Measurements from ENCODE around the gene NPPB.

The NPPB gene

DNA sequence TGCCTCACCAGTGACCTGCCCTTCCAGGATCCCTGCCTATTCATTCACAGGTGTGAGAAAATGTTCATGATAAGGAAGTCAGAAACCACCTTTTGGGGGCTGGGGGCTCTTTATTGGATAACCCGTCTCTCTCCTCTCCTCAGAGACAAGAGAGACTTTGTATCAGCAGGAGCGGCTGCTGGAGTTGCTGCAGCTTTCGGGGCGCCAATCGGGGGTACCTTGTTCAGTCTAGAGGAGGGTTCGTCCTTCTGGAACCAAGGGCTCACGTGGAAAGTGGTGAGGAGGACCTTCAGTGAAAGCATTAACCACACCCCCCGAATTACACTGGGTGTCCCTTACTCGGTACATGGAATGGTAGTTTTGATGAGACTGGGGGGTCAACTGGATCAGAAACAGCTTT is 31.8 kb downstream of the NPPB start:
- no peak overlapping the region for H3K9ac ChIP-seq (ENCODE audit: low read depth, low read length, poor library complexity, severe bottlenecking)
- TF ChIP-seq EZH2phosphoT487 (IDR thresholded peaks at IDR 0.05; ENCODE audit: borderline replicate concordance) (no peak), CTCF (conservative IDR thresholded peaks at IDR 0.05; ENCODE audit: low read length) (no peak)
- no peaks in the 10 kb centered on the region for H3K79me2 ChIP-seq (ENCODE audit: insufficient read depth, low read length)
- no peak overlapping the region for H3K4me3 ChIP-seq (ENCODE audit: low read length, poor library complexity, severe bottlenecking)
- no peaks in the 10 kb centered on the region for H3K9me2 ChIP-seq (replicated peaks; ENCODE audit: low read depth, low read length)
- H3K4me2 ChIP-seq (ENCODE audit: low read depth, low read length, poor library complexity, severe bottlenecking): no peak overlapping the region
- no peak overlapping the region for H2AFZ ChIP-seq (ENCODE audit: low read length)
- H3F3A ChIP-seq (ENCODE audit: low read depth): no peaks in the 10 kb centered on the region
- no peaks in the 10 kb centered on the region for H3K9me3 ChIP-seq (ENCODE audit: insufficient read depth, low read depth, low read length)
- H3K36me3 ChIP-seq (ENCODE audit: insufficient read depth, low read length): peaks cover 72% of the 10 kb centered on the region; the same call in 1 of the 2 replicates
- no peaks in the 10 kb centered on the region for H3K4me1 ChIP-seq (ENCODE audit: insufficient read depth, low read length, poor library complexity, severe bottlenecking)
- H4K20me1 ChIP-seq (ENCODE audit: insufficient read depth, low read length, poor library complexity, severe bottlenecking): no peaks in the 10 kb centered on the region
- no peaks in the 10 kb centered on the region for H3K27me3 ChIP-seq (ENCODE audit: insufficient read depth, low read length, poor library complexity, severe bottlenecking)

GRCh38 chr1:11825131-11825530 is 33.6 kb downstream of the NPPB start:
- no peaks in the 10 kb centered on the region for H4K20me1 ChIP-seq (ENCODE audit: insufficient read depth, low read length, poor library complexity, severe bottlenecking)
- H3F3A ChIP-seq (ENCODE audit: low read depth): no peaks in the 10 kb centered on the region
- no peaks in the 10 kb centered on the region for H3K9me2 ChIP-seq (replicated peaks; ENCODE audit: low read depth, low read length)
- H3K36me3 ChIP-seq (ENCODE audit: insufficient read depth, low read length): peaks cover 65% of the 10 kb centered on the region; the same call in 1 of the 2 replicates
- no peak overlapping the region for H2AFZ ChIP-seq (ENCODE audit: low read length)
- H3K4me1 ChIP-seq (ENCODE audit: insufficient read depth, low read length, poor library complexity, severe bottlenecking): no peaks in the 10 kb centered on the region
- TF ChIP-seq CTCF (conservative IDR thresholded peaks at IDR 0.05; ENCODE audit: low read length) (no peak), EZH2phosphoT487 (IDR thresholded peaks at IDR 0.05; ENCODE audit: borderline replicate concordance) (no peak)
- no peak overlapping the region for H3K4me2 ChIP-seq (ENCODE audit: low read depth, low read length, poor library complexity, severe bottlenecking)
- no peaks in the 10 kb centered on the region for H3K9me3 ChIP-seq (ENCODE audit: insufficient read depth, low read depth, low read length)
- no peak overlapping the region for H3K4me3 ChIP-seq (ENCODE audit: low read length, poor library complexity, severe bottlenecking)
- no peaks in the 10 kb centered on the region for H3K27me3 ChIP-seq (ENCODE audit: insufficient read depth, low read length, poor library complexity, severe bottlenecking)
- no peak overlapping the region for H3K9ac ChIP-seq (ENCODE audit: low read depth, low read length, poor library complexity, severe bottlenecking)
- H3K79me2 ChIP-seq (ENCODE audit: insufficient read depth, low read length): no peaks in the 10 kb centered on the region

DNA sequence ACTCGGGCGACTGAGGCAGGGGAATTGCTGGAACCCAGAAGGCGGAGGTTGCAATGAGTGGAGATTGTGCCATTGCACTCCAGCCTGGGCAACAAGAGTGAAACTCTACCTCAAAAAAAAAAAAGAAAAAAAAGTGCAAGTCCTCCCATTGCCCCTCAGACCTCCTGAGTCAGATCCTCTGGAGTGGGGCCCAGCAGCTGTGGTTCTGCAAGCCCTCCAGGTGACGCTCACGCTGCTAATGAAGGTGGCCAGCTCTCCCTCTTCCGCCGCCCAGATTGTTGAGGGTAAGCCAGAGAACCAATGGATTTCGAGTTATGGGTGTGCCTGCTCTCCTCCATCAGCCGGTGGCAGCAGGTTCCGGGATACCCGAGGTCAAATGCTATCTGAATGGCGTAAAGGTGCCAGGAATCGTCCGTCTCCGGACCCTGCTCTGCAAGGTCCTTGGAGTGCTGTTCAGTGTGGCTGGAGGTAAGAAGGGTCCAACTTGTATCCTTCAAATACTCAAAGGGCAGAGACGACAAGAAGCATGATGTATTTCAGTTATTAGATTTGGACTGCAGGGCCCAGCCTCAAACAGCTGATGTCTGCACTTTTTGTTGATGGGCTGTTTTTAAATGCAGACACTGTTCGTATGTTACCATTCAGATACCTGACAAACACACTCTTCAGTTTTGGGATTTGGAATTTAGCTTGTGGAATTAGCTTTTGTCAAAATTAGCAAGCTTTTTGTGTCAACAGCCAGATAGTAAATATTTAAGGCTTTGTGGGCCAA is 35.2 kb downstream of the NPPB start:
- Histone ChIP-seq H3K9ac (ENCODE audit: low read depth, low read length, poor library complexity, severe bottlenecking) (no peak overlapping the region), H3K4me1 (ENCODE audit: insufficient read depth, low read length, poor library complexity, severe bottlenecking) (no peaks in the 10 kb centered on the region), H4K20me1 (ENCODE audit: insufficient read depth, low read length, poor library complexity, severe bottlenecking) (no peaks in the 10 kb centered on the region), H3K9me2 (replicated peaks; ENCODE audit: low read depth, low read length) (no peaks in the 10 kb centered on the region), H3K27me3 (ENCODE audit: insufficient read depth, low read length, poor library complexity, severe bottlenecking) (no peaks in the 10 kb centered on the region), H3F3A (ENCODE audit: low read depth) (no peaks in the 10 kb centered on the region), H3K9me3 (ENCODE audit: insufficient read depth, low read depth, low read length) (no peaks in the 10 kb centered on the region), H2AFZ (ENCODE audit: low read length) (no peak overlapping the region), H3K4me3 (ENCODE audit: low read length, poor library complexity, severe bottlenecking) (no peak overlapping the region), H3K4me2 (ENCODE audit: low read depth, low read length, poor library complexity, severe bottlenecking) (no peak overlapping the region), H3K79me2 (ENCODE audit: insufficient read depth, low read length) (no peaks in the 10 kb centered on the region), H3K36me3 (ENCODE audit: insufficient read depth, low read length) (peaks cover 65% of the 10 kb centered on the region; the same call in 1 of the 2 replicates)
- no peak for TF ChIP-seq CTCF (conservative IDR thresholded peaks at IDR 0.05; ENCODE audit: low read length)
- TF ChIP-seq EZH2phosphoT487 (IDR thresholded peaks at IDR 0.05; ENCODE audit: borderline replicate concordance): no peak
